Activated T-cell treated with anti-CD3 and anti-CD28 coated beads for 24 hours (primary cell): Measurements from ENCODE around the gene GIMAP1.

Experiments used
- DNase-seq: peaks from one replicate; pipeline ENCODE4 v3.0.0-alpha.2; 2020; ENCODE audit warnings: low read depth

Gene GIMAP1

DNA sequence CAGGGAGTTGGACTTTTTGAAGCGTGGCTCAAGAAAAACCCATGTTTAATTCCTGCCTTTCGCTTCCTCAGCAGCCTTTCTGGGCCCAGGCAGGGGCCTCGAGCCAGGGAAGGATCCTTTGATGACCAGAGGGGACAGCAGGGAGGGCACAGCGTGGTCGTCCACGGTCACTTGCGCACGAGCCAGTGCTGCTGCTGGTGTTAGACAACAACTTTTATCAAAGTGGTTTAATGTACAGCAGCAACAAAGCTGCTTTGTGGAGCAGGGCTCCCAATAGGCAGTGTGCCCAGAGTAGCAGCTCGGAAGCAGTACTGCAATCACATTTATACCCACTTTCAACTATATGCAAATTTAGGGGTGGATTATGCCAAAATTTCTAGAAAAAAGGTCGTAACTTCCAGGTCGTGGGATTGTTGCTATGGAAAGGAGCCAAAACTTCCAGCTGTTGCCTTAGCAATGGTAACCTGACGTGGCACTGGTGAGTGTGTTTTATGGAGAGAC lies 6.1 kb downstream of the GIMAP1 start:
- DNase-seq: no peak

DNA sequence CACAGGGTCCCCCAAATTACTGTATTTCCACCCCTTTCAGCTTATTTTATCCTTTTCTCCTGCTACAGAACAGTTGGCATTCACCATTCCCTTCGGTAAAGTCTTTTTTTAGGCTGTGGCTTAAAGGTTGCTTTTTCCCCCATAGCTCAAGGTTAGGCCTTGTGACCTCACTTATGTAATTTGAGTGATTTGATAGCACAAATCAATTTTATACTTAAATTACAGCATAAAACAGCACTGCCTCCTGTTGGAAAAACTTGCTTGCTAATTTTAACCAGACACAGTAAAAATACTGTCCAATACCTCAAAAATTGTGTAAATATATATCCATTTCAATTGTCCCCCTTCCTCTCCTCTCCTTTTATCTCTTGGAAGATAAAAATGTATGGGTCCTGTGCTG lies 7.1 kb downstream of the GIMAP1 start:
- no peak for DNase-seq

DNA sequence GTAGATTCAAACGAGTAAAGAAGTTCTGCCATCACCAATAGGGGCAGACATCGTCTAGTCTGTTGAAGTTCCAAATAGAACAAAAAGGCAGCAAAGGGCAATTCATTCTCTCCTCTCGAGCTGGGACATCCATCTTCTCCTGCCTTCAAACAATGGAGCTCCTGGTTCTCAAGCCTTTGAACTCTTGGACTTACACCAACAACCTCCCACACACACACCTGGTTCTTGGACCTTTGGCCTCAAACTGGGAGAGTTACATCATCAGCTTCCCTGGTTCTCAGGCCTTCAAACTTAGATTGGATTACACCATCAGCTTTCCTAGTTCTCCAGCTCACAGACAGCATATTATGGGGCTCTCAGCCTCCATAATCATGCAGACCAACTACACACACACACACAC lies 11.0 kb downstream of the GIMAP1 start:
- no peak for DNase-seq

DNA sequence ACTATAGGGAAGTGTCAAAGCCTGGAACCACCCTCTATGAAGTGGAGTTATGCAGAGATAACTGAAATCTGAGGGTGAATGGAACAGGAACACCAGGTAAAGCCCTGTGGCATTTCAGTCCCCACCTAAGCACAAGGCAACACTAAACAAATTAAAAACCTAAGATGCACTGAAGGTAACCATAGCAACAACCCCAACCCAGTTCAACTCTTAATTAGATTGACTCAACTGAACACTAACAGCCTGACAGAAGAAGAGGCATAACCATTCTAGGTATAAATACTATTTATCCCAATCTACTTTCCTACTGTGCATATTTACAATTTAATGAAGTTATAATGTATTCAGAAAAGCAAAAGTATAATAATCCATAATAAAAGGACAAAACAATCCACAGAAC lies 11.6 kb downstream of the GIMAP1 start:
- no peak for DNase-seq

DNA sequence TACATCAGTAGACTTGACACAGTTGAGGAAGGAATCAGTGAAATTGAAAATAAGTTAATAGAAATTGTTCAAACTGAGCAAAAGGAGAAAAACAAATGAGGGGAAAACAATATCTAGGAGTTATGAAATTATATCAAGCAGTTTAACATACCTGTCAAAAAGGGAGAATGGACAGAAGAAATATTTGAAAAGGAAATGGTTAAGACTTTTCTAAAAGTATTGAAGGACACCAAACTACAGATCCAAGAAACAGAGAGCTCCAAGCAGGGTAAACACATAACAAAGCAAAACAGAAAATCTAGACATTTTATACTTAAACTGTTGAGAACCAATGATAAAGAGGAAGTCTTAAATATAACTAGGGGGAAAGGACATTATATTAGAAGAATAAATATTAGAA lies 12.2 kb downstream of the GIMAP1 start:
- no peak for DNase-seq

DNA sequence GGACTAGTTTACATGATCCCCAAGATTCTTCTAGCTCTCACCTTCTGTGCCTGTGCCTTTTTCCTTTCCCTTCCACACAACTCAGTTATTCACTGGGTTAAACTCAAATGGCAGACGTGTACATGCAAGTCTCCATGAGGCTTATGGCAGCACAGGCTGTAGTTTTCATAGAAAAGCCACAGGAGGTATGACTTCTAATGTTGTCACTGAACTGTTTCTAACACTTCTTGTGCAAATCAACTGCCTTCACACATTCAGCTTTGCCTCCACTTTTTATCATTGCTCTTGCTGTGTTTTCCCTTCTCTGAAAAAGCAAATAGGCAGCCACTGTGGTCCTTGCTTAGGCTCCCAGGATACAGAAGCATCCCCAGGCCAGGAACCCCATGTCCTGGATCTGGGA lies 15.5 kb downstream of the GIMAP1 start:
- no peak for DNase-seq

DNA sequence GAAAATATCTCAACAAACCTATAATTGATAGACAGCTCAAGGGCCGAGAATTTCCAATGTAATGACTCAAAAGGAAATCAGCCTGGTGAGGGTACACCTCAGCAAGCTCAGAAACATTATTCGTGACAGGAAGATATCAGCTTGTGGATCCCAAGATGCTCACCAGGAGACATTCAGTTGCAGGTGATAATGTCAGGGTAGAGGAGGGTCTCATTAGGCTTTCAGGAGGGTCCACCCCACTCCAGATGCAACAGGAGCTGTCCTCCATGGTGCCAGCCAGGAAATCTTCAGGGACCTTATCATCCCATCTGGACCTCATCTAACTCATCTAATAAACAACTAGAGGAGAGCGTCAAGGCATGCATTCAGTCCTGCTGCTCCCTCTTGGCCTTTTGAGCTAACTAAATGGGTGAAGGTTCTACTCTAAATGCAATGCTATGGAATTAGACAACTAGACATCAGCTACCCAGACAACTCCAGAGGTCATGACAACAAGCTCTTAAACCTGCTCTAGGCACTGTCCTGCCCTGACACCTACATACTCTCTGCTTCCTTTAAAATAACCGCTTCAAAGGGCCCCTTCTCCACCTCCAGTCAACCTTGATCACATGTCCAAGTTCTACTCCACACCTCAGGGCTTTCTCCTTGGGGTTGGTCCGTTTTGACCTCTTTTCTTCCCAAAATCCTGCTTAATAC lies 16.5 kb downstream of the GIMAP1 start:
- DNase-seq: no peak

DNA sequence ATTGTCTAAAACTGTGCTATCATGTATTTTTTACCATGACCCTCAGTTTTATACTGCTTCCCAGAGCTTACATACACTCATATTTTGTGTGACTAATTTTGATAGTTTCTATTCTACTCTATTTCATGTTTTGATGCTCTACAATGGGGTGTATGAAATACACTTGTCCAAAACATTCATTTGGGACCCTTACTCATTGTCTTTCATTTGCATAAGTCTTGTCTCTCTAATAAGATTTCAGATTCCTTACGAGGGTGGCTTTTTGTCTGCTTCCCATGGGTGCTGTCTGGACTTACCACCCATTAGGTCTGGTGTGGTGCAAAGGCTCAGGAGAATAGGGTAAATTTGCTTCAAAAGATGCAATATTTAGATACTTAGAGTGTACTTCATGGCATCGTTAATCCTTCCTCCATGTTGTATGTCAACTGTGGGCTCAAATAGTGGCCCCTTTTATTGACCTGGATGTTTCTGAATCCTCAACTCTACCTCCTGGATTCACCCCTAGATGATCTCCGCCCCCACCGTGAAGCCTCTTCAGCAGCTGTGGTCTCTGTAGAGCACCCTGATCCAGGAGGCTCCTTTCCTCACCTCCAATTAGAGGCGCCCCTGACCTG lies 17.2 kb downstream of the GIMAP1 start:
- DNase-seq: no peak

DNA sequence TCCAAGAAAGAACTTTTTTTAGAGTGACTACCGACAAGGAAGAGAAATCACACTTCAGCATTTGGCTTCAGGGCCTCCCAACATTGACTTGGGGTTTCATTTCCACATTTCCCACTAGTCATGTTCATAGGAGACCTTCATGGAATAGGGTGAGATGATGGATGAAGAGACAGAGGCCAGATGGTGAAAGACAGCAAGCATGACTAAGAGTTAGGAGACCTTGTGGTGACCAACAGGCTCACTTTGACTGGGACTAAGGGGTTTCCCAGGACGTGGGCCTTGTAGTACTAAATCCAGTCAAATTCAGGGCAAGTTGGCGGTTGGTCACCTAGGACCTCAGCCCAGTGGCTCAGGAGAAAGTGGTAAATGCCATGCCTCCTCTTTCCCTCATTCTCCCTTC lies 17.8 kb downstream of the GIMAP1 start:
- no peak for DNase-seq

DNA sequence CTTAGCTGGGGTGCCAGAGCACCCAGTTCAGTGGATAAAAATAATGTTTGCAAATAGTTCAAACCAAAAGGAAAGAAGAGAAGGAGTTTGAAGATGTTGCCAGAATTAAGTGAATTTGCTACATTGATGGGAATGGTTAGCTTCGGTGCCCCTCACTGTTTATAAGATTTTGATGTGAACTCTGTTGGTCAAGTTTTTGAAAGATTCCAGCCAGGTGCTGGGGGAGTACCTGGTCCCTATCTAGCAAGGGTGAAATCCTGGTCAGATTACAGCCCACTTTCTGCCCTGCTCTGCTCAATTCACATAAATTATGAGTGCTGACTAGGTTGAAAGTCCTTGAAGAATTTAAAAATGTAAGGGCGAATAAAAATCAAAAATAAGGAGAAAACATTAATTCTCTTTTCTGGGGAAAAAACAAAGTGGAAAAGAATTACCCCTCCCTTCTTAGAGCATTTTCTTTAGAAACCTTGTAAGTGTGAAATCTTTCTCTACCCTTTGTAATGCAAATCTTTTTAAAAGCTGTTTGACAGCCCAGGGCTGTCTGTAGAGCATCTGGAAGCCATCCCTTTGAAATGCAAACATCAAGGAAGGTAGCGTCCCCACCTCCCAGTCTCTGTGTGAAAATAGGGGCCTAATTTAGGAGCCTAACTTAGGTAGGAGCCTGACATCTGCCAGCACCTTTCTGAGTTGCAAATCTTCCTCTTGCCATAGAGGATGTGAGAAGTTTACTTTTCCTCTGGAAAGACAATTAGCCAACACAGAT lies 19.4 kb downstream of the GIMAP1 start:
- no peak for DNase-seq

DNA sequence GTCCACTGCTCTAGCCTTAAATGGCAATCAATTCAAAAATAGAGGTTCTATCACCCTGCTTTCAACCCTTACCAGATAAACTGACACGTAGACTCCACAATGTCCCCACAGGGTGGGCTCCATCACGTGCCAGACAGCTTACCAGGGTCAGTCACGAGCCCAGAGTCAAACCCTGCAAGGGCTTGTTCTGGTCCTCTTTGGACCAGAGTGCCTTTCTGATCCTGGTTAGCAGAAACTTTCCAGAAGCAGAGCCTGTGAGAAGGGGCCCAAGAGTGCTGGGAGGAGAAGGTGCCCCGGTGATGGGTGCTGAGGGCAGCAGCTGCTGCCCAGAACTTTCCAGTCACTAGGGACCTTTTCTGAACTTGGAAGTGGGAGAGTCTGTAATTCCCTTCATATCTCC lies 20.5 kb downstream of the GIMAP1 start:
- no peak for DNase-seq

DNA sequence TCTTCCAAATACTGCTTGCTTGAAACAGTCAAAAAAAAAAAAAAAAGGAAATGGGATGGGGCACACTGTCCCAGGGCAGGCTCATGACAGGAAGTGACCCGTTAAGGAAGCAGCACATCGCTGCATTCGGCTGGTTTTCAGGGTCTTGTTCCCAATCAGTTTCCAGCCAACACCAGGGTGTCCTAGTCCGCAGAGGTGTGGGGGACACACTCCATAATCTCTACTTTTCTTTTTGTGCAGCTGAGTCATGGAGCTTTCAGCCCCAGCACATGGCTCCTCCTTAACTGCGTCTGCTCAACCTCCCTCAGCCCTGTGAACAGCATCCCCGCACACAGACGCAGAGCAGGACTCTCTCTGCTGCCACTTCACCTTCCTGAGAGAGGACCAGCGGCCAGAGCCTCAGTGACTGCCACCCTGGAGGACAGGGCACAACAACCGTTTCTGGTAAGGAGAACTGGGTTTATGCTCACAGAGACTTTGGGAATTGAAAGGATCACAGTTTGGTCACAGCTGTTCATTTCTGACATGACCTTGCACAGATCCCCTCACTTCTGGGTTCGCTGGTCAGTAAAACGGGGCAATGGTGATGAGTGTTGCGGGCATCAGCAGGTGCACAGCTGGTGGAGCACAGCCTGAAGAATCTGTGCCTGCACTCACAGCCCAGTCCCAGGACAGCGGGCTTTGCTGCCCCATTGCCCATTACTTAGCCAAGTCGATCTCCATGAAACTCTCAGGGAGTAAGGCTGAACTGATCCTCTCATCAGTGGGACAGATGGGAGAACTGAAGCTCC lies 21.0 kb downstream of the GIMAP1 start, which contains the start of gene GIMAP5:
GIMAP5 (plus strand) TSS at position 154 of the 791 bp plus-strand sequence. CDS start 3,467 bp downstream, outside the sequence.
- no peak for DNase-seq

DNA sequence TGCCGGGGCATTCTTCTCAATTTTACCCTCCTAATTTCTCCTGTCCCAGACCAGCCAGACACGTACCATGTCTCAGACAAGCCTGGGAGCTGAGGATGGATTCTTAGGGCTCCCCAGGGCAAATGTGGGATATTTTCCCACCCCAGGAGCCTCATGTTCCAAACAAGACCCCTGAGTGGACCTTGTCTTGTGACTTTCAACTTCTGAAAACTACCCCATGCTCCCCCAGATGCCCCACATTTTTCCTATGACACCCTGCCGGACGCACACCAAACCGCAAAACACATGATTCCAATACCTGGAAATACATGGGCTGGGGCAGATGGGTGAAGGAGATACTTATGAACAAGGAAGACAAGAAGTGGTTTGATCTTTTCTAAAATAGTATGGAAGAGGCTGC lies 21.7 kb downstream of the GIMAP1 start:
- DNase-seq: no peak

DNA sequence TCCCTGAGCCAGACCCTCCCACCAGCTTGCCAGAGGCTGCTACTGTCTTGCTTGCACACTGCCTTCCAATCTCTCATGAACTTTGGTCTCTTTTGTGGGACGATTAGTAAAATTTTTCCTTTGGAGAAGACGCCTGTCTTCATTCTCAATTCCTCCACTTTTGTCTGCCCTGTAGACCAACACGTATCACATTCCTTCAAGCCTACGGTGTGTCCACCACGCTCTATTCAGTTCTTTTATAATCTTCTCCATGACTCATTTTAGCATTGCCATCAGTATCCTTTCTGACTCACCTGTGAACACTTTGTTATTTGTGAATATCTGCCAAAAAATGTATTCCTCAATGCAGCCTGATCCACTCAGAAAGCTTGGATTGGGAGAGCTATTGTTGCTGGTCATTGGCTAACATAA lies 22.2 kb downstream of the GIMAP1 start:
- DNase-seq: no peak

DNA sequence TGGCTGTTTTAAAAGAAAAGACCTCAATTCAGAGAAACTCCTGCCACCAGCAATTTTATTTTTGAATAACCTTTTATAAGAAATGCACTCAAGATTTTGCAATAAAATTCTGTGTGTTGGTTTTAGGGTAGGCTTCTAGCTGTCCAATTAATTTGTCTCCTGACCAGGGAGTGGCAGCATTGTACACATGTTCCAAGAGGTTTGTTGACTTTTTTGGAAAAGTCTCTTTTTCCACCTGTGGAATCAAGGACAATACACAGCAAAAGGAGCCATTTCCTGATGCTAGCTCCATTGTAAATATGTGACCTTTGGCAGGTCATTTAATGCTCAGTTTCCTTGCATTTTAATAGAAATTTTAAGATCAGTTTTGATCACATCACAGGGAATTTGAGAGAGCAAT lies 22.6 kb downstream of the GIMAP1 start:
- no peak for DNase-seq

DNA sequence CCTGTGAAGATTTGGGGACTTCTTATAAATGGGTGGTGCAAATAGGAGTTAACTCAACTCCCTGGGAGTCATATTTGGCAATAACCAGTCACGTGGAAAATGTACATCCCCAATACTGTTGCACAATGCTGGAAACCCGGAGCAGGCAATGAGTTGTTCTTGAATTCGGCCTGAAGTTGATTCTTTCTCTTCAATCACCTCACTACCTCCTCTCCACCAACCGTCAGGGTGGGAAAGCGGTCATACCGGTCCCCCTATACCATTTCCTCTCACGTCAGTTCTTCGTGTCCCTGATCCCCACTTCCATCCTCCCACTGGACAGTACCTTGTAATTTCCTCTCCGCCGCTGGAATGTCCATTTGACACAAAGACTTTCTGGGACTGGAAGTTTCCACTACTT lies 23.6 kb downstream of the GIMAP1 start:
- no peak for DNase-seq

DNA sequence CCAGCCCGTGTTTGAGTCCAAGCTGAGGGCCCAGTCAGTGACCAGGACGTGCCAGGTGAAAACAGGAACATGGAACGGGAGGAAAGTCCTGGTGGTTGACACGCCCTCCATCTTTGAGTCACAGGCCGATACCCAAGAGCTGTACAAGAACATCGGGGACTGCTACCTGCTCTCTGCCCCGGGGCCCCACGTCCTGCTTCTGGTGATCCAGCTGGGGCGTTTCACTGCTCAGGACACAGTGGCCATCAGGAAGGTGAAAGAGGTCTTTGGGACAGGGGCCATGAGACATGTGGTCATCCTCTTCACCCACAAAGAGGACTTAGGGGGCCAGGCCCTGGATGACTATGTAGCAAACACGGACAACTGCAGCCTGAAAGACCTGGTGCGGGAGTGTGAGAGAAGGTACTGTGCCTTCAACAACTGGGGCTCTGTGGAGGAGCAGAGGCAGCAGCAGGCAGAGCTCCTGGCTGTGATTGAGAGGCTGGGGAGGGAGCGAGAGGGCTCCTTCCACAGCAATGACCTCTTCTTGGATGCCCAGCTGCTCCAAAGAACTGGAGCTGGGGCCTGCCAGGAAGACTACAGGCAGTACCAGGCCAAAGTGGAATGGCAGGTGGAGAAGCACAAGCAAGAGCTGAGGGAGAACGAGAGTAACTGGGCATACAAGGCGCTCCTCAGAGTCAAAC lies 26.0 kb downstream of the GIMAP1 start:
- DNase-seq: no peak

DNA sequence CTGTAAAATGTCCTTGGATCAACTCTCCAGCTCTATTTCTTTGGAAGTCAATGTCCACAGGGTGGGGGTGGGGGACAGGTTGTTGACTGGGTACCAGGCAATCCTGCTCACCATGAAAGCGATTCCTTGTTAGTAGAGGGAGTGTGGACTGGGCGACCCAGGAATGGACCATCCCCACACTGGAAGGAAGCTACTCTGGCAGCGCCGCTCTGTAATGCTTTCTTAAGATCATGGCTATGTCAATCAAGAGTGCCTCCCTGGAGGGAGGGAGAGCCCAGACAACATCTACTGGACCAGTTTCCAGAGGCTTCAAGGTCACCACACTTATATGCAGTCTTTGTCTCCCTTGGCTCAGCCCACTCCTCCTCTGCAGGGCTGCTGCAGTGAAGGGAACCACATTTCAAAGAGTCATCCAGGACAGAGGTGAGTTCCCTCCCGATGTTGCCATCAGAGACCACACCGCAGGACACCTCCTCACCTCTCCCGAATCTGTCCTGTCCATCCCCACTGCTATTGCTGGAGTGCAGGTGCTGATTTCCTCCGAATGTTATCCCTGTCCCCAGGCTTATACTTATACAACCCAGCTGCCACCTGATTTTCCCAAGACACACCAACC lies 27.7 kb downstream of the GIMAP1 start:
- DNase-seq: no peak

DNA sequence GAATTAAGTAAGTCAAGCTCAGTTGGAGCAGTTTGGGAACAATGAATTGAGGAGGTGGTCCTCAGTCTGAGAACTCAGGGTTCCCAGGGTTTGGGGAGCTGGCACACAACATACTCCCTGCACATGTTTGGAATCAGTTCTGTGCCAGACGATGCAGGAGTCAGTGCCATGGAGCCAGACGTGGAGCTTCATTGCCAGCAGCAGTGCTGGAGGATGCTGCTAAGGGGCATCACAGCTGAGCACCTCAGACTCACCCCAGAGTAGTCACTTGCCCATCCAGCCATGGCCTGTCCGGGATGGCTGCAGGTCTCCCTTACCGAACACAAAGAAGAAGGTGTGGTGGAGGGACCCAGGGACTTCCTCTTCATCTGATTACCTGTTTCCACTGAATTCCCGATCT lies 28.7 kb downstream of the GIMAP1 start:
- DNase-seq: no peak

DNA sequence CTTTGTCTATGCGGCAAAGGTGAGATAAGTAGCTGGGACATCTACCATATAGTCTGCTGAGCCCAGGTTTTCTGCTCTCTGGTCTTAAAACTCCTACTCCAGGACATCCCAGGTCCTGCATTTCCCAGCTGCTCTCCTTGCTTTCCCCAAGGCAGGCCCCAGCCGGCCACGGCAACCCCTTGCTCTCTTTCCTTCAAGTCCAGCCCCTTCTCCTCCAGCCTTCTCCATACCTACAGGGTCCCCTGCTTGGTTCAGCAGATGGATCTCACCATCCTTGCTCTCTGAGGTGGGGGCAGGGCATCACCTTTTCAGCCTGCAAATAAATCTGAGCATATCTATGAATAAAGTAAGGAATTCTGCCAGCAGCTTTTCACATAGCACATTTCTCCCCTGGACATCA lies 29.5 kb downstream of the GIMAP1 start:
- no peak for DNase-seq

DNA sequence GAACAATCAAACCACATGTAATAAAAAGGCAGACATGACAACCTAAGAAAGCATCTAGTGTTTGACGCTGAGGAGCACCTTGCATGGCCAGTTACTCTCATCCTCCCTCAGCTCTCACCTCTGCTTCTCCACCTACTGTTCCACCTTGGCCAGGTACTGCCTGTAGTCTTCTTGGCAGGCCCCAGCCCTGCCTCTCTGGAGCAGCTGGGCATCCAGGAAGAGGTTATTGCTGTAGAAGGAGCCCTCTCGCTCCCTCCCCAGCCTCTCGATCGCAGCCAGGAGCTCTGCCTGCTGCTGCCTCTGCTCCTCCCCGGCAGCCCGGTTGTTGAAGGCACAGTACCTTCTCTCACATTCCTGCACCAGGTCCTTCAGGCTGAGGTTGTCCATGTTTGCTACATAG lies 30.5 kb downstream of the GIMAP1 start:
- no peak for DNase-seq
